Activated CD8-positive, alpha-beta memory T cell treated with anti-CD3 and anti-CD28 coated beads for 36 hours (primary cell): ENCODE results near the gene EGFL7. TPM values are rescaled to one million over a fixed set of nuclear protein-coding genes. Genes with fewer than 3 reads are reported as not detected.

ENCODE experiments used
- CTCF ChIA-PET: fragments of 350-600 bp; sonication (Branson Sonifier 250); formaldehyde crosslinking; loops from one replicate; lab custom pipeline; 2021; ENCODE audit warnings: antibody characterized with exemption; lab: Charles Lee
- POLR2A ChIA-PET: fragments of 350-600 bp; sonication (Branson Sonifier 250); formaldehyde crosslinking; loops from one replicate; lab custom pipeline; 2021; ENCODE audit warnings: antibody characterized with exemption; lab: Charles Lee
- total RNA-seq, 2 experiments: library from RNA; stranded (reverse); gene quantifications; one replicate each; pipeline ENCODE4 v1.2.3, GENCODE V29; 2021

The EGFL7 gene
- total RNA-seq = under 1 TPM; 0.69 to 0.70 TPM

DNA sequence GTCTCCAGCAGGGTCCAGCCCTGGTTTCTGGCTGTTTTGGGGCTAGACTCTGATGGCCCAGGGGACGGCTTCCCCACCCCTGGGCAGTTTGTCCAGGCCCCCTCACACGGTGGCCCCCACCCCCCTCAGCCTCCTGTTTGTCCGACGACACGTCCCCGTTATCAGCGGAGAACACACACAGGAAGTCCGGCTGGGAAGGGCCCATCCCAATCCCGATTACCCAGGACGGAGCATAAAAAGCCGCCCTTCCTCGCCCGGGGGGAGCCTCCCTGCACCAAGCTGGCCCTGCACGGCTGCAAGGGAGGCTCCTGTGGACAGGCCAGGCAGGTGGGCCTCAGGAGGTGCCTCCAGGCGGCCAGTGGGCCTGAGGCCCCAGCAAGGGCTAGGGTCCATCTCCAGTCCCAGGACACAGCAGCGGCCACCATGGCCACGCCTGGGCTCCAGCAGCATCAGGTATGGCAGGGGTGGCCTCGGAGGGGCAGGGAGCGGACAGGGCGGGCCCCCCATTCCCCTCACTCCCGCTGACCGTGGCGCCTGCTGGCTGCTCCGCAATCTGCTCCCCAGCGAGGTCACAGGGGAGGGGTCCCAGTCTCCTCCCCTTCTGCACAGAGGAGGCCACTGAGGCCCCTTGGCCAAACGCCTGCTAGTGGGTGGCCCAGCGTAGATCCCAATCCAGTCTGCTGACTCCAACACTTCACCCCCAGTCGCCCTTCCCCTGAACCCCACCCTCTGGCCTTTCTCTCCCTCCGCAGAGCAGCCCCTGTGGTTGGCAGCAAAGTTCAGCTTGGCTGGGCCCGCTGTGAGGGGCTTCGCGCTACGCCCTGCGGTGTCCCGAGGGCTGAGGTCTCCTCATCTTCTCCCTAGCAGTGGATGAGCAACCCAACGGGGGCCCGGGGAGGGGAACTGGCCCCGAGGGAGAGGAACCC, at the start of gene EGFL7:
TSS of gene EGFL7 (plus strand) at position 261 of the 926 bp plus-strand sequence. CDS start 5,367 bp downstream, outside the sequence.
- CTCF ChIA-PET = interaction anchor here (1.2 to 1.3 kb wide), 2 partner anchors 14 to 23 kb away, joined by 3 to 6 read pairs; no protein-coding TSS in a partner anchor
- POLR2A ChIA-PET = no interaction called here

DNA sequence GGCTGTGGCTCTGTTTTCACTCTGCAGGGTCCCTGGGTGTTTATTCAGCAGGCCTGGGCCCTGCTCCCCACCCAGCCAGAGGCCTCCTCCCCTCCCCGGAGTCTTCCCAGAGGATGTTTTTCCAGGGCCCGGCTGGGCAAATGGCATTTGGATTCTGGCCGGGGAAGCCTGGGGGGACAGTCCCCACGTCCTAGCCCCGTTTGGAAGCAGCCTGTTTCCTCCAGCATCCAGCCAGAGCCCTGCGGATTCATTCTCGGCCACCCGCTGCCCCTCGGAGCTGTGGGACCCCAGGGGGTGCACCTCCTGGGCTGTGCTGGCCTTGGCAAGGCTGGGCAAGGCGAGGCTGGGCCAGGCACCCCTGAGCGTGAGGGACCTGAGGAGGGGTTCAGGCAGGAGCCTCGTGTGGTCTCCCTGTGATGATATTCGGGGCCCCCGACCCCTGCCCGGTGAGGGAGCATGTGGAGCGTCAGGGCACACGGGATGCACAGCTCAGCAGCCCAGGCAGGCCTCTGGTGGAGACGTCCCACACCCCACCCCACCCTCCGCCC, 48.8 kb upstream of the EGFL7 start:
- ChIA-PET CTCF (no interaction called here), POLR2A (no interaction called here)

GRCh38 chr9:136614372-136614922, 48.3 kb upstream of the EGFL7 start:
- POLR2A ChIA-PET = no interaction called here
- CTCF ChIA-PET = no interaction called here

DNA sequence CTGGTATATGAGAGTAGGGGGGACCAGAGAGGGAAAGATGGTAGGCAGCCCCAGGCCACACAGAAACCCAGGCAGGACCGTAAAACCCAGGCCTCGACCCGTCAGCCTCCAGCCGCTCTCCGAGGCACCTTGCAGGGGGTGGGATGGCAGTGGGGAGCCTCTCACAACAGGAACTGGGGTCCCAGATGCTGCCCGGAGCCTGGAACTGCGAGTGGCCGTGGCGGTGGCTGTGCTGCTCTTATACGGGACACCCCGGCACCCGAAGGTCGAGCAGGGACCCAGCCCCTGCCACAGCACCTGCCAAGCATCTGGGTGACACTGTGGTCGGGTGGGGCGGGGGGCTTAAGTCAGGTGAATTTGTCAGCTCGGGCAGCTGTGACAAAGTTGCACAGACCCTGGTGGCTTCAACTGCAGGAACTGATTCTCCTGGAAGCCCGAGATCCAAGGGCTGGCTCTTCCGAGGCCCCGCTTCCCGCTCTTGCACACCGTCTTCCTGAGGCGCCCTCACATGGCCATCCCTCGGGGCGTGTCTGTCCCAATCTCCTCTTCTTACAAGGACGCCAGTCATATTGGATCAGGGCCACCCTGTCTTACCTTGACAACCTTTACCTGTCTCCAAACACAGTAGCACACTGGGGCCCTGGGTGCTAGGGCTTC, 47.6 kb upstream of the EGFL7 start:
- CTCF ChIA-PET = no interaction called here
- POLR2A ChIA-PET = no interaction called here

GRCh38 chr9:136615631-136616306, 46.9 kb upstream of the EGFL7 start:
- POLR2A ChIA-PET = no interaction called here
- CTCF ChIA-PET = no interaction called here

DNA sequence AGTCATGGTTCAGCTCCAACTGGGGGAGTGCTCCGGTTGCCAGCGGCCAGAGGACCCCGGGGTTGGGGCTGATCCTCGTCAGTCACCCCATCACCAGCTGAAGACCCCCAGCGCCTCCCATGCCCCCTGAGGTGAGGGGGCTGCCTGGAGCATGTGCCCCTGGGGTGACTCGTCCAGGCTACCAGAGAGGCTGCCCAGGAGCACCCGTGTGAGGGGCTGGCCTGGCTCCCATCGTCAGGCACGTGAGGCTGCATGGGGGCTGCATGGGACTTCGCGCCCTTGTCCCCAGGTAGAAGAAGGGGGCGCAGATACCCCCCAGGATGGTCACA, 46.4 kb upstream of the EGFL7 start:
- ChIA-PET POLR2A (no interaction called here), CTCF (no interaction called here)

- POLR2A ChIA-PET = no interaction called here
- CTCF ChIA-PET = interaction anchor here (1.6 kb wide), 1 partner anchor 27 kb away, joined by 3 read pairs; no protein-coding TSS in a partner anchor
Measured at GRCh38 chr9:136616948-136617695, 45.6 kb upstream of the EGFL7 start.

GRCh38 chr9:136617746-136618579, 44.8 kb upstream of the EGFL7 start:
- CTCF ChIA-PET = interaction anchor here (1.6 kb wide), 1 partner anchor 26 kb away, joined by 3 read pairs; no protein-coding TSS in a partner anchor
- POLR2A ChIA-PET = no interaction called here

GRCh38 chr9:136618580-136619547, 43.9 kb upstream of the EGFL7 start:
- POLR2A ChIA-PET = no interaction called here
- CTCF ChIA-PET = interaction anchor here (1.6 kb wide), 1 partner anchor 25 kb away, joined by 3 read pairs; no protein-coding TSS in a partner anchor

DNA sequence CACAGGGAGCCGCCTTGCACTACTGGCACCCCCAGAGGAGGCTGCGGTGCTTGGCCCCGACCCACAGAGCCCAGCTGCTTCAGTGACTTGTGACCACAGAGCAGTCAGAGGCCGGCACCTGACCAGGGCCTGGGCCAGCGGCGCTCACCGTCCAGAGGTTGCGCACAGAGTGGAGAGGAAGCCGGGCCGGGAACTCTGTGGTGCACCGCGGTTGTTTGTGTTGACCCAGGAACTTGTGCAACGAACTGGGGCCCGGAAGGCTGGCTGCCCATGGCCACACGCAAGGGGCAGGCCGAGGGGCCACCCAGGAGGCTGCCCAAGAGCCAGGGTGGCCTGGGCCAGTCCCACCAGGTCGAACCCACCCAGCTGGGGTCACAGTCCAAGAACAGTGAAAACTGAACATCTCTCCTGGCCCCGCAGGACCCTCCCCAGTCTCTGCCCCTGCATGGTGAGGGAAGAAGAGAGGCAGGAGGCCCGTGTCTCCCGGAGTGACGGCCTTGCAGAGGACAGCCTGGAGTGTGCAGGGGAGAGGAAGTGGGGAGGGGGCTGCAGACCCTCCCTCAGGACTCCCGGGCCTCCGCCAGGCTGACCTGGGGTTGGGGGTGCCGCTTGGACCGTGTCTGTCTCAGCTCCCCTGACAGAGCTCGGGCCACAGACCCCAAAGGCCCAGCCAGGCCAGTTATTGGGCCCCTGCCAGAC, 42.8 kb upstream of the EGFL7 start:
- CTCF ChIA-PET = no interaction called here
- POLR2A ChIA-PET = no interaction called here

GRCh38 chr9:136620441-136621018, 42.2 kb upstream of the EGFL7 start:
- ChIA-PET CTCF (no interaction called here), POLR2A (no interaction called here)

DNA sequence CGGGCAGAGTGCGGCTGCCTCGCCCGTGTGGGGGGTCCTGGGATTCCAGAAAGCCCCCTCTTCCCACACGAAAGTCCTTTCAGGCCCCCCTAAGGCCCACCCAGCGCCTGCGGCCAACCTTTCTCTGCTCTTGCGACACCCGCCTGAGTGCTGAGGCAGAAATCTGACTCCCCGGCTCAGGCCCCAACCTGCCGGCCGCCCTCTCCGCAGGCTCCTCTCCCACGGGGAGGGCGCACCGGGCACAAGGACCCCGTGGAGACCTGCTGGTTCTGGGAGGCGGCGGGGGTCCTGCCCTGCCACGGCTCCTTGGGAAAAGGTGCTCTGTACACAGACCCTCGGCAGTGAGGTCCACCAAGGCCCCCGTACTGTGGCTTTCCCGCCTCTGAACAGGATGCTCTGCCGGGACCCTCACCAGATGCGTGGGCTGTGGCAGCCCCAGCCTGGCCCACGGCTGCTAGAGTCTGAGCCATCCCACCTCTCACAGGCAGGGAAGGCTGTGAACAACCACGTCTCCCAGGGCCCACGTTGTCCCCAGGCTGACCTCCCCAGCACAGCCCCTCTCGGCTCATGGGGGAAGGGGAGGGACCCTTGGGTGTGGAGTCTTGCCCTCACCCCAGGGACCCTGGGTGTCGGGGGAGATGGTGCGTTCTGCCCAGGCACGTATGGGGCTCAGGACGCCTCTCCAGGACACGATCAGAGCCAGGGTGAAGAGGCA, 41.5 kb upstream of the EGFL7 start:
- ChIA-PET POLR2A (no interaction called here), CTCF (no interaction called here)

DNA sequence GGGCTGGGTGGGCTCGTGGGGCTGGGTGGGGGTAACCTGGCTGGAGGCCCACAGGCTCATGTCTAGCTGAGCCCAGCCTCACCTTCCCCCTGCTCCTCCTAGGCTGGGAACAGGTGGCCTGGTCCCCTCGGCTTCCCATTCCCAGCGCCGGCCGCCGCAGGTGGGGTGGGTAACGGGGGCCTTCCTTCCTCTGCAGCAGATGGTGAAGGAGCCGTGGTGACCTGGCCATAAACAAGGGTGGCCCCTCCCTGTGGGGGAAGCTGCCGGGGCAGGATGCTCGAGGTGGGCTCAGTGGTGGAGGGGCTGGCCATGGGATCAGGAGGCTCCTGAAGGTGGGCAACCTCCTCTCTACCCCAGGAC, 41.0 kb upstream of the EGFL7 start:
- ChIA-PET POLR2A (no interaction called here), CTCF (no interaction called here)

DNA sequence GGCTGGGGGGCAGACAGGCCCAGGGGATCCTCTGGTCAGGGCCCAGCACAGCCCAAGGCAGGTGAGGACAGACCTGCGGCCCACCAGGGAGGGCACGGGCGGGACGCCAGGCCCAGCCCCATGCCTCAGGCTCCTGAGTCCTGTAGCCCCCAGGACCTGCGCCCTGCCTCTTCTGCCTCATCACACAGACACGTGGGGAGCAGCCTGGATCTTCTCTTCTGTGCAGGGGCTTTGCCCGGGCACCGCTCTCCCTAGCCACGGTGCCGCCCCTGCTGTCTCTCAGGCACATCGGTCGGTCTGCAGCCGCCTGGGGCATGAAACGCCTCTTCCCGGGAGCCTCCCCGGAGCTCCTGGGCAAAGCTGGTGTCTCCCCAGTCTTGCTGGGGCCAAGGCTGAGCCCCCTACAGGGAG, 40.2 kb upstream of the EGFL7 start:
- CTCF ChIA-PET = no interaction called here
- POLR2A ChIA-PET = no interaction called here
